HG03280 (cell line): ENCODE measurements around the gene FOXP2.

Source experiments
- ATAC-seq: cut with Tn5 transposase; IDR thresholded peaks from one replicate; pipeline ENCODE4 v1.9.1; 2021; ENCODE audit warnings: mild to moderate bottlenecking, moderate library complexity; ENCODE audit not compliant: unreplicated experiment

The FOXP2 gene

DNA sequence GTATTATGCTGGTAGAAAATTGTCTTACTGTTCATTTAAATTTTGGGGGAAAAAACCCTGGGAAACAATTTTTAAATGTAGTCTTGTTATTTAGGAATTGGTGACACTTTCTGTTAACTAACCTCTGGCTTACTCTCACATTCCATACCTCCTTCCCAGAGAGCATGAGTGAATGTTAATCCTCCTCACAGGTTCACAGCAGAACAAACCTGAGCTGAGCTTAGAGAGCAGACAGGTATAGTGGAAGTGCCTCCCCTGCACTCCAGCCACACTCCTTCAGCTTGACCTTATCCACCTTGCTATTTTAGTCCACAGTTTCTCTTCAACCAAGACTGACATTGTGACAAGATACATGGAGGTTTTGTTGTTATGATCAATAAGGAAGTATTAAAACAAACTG lies 235.9 kb downstream of the FOXP2 start:
- no peak for ATAC-seq

DNA sequence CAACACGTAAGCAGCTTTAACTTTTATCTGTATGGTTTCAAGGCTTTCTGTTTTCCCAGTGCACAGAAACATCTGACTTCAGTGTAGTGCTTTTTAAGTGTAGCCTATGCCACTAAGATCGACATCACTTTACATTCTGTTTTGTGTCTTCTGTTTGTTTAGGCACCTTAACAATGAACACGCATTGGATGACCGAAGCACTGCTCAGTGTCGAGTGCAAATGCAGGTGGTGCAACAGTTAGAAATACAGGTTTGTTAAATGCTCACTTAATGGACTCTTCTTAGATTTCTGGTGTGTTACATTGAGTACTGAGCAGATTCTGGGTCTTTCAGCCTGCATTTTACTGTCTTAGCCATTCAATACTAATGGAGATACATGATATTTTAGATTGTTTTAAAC lies 237.4 kb downstream of the FOXP2 start:
- ATAC-seq = no peak

DNA sequence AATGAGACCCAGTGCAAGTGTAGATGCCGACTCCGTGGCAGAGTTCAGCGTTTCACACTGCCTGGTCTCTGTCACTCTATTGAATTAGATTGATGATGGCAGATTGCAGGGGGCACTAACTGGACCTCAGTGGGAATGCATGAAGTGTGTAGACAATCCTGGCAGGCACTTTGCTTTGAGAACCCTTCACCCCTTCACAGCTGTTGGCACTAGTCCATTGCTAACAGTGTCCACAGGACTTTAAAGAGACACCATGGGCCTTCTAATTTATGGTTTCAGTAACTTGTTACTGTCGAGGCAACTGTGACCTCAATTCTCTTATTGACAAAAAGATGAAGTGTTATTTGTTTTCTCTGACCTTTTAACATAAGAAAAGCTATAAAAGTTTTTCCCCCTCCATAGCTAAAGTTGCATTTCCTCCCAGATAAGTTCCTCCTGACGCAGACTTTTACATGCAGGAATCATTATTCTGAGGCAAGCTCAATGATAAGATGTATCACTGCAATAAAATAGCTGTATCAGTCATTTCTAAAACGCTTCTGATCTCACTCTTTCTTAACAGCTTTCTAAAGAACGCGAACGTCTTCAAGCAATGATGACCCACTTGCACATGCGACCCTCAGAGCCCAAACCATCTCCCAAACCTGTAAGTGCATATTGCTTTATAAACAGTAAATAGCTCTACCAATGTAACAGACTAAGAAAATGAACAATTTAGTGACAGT lies 238.9 kb downstream of the FOXP2 start:
- ATAC-seq = no peak

DNA sequence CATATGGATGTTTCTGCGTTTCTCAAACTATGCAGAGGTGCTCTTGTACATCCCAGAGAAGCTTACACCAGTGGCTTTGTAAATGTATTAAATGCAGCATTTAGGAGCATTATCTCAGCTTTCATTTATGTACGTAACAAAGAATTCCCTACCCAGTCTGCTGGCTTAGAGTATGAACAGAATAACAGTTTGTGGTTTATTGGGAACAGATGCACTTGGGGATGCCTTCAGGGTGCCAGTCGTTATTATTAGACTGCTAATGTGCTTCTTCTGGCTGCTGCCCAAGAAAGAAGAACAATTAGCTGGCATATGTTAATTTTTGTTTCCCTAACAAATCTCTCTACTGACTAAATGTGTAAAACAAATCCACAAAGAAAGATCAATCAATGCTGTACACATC lies 241.9 kb downstream of the FOXP2 start:
- no peak for ATAC-seq

DNA sequence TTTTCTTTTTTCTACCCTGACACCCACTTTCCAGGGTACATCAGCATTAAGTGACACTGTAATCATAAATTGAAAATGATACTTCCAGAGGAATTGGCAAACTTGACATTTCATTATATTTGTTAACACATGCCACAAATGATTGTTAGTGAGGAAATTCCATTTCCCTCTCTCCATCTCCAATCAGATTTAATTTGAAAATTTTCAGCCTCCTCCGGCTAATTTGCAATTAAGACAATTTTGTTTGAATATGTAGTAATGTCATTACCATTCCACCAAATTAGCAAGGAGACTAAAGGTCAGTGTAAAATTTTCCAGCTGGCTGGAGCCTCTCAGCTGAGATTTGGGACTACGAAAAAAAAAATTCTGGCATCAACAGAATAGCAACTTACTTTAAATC lies 242.7 kb downstream of the FOXP2 start:
- no peak for ATAC-seq

DNA sequence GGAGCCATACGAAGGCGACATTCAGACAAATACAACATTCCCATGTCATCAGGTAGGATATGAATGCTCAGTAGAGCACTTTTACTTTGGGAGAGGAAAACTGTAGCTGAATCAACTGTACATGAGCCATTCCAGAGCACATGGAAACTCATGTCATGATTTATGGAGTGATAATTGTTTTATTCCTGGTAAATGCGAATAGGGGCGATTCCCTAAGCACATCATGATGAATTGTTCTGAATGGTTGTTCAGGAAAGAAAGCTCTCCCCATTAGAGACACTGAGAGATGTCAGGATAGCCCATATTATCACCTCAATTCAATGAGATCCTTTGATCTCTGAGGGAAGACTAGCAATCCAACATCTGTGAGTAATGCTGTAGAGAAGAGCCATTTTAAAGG lies 243.6 kb downstream of the FOXP2 start:
- ATAC-seq = no peak

DNA sequence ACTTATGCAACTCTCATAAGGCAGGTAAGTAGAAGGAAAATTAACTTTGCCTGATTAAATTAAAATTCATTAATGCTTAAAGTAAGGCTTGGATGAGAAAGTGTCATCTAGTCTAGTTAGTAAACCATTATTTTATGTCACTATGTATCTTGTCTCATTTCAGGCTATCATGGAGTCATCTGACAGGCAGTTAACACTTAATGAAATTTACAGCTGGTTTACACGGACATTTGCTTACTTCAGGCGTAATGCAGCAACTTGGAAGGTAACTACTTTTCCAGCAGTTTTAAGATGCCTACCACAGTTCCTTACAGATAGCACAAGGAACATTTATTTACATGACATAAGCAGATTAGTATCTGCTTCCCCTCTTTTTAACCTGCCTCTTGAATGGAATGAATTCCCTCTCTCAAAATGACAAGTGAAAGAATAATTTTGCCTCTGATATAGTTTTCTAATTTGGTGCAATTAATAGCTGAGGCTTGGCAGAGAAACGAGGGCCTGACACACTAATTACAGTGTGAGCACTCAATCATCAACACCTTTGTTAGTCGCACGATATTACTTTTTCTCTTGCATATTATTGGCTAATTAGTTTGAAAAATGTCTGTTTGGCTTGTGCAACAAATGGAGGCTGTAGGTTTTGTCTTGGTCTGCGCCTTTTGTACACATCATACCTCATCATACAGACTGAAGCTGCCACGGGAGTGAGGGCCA lies 245.0 kb downstream of the FOXP2 start:
- ATAC-seq = no peak

DNA sequence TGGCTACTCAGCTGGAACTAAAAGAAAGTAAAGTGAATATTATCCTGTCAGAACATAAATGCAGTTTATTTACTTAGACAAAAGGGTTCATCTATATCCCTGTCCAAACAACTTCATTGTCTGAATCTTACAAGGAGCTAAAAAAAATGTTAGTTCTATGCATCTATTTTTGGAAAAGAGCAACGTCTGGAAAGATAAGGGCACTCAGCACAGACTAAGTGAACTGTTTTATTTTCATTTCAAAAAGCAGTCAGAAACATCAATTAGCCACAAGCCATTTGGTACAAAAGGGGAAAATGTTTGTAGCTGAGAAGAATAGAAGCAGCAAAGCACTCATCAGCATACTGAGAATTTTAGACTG lies 245.5 kb downstream of the FOXP2 start:
- ATAC-seq = no peak

DNA sequence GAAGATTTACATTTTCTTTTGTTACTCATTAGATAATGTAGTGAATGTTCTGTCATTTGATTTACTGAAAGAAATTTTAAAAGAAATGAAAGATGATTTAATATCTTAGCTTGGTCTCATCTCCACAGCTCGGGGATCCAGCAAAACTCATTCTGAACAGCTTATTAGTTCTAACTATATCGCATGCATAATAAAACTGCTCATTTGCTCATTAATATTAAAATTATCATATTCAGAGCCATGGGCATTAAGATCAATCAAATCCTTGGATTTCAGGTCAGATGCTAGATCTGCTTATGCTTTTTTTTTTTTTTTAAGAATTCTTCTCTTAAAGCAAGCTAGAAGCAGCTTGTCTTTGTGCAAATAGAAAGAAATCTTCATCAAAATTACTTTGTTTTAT lies 246.1 kb downstream of the FOXP2 start:
- ATAC-seq = no peak

DNA sequence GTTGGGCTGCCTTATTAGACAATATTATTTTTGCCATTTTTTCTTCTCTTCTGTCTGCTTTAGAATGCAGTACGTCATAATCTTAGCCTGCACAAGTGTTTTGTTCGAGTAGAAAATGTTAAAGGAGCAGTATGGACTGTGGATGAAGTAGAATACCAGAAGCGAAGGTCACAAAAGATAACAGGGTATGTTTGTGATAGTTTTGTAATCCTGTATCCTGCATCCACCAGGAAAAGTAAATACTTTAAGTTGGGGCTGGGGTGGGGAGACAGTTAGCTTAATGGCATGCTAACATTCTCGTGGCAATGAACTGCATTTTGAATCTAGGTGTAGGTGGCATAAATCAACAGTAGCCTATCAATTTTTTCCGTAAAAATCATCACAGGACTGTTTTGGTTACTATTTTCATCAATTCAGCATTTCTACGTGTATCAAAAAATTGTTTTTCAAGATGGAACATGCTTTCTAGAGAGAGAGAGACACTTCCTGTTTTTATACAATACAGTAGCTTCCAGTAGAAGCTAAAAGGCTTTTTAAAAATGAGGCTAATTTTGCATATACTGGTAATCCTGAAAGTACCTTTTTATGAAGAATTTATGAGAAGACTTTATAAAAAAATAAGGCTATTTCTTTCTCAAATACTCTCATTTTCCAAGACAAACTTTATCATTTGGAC lies 247.5 kb downstream of the FOXP2 start:
- no peak for ATAC-seq

DNA sequence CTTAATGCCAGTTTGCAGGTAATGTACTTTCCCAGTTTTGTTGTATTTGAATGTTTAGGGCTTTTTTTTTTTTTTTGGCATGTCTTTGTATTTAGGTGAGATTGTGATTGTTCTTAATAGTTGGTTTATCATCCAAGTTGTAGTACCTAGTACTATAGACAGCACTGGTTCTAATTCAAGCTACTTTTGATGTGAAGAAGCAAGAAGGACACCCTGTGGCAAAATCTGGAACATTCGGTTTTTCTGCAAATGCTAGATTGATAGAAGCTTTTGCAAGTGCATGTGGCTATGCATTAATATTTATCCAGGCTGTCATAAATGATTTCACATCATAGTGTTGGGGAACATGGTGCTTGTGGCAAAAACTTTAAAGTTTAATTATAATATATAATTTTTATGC lies 248.9 kb downstream of the FOXP2 start:
- peak; percentile 55 for ATAC-seq

DNA sequence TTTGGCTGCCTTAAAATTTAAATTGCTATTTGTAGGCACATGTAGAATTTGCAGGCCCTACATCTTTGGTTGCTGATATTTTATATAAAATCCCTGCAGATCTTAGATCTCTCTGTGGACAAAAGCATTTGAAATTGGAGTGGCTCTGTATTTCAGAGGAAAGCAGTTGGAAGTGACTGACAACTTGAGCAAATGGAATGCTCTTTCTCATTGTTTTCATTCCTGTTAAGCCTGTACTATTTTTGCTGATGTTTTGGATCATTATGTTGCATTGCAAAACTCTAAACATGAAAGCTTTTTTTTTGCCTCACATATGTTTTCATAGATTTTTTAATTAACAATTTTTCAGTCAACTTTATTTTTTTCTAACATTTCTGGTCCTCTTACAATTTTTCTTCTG lies 256.1 kb downstream of the FOXP2 start:
- no peak for ATAC-seq

DNA sequence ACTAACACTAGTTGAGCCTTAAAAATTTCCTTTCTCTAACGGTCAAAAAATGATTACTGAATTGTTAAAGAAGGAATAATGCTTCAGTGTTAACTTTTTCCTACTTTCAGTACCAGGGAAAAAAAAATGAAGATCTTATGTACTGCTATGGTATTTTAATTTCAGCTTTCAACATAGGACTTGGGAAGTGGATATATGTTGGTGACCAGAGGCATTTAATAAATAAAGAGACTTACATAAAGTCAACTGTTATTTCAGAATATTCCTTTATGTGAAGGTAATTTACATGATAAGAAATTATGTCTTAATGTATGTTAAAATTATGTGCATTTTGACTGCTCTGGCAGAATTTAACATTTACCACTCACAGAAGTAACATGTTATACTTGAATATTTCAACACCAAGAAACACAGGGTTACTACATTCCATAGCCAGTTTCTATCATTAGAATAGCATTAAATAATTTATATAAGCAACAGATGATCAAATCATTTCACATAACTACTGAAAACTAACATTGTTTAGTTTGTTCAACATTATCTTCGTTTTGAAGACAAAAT lies 257.0 kb downstream of the FOXP2 start:
- ATAC-seq = no peak

DNA sequence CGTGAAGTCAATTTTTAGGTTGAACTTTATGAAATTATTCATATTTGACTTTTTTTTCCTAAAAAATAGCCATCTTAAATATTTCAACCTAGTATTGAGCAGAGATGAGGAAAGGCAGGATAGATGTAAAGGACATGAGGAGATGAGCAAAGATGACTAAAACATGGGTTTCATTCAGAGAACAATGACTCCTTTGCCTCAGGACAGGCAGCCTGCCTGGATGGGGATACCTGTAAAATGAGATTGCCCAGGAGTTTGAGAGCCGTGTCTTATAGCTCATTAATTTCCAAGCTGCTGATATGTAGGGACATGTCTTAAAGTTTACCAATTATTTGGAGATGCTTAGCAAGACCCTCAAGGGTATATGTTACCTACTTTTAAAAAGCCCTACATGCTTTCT lies 263.5 kb downstream of the FOXP2 start:
- no peak for ATAC-seq

DNA sequence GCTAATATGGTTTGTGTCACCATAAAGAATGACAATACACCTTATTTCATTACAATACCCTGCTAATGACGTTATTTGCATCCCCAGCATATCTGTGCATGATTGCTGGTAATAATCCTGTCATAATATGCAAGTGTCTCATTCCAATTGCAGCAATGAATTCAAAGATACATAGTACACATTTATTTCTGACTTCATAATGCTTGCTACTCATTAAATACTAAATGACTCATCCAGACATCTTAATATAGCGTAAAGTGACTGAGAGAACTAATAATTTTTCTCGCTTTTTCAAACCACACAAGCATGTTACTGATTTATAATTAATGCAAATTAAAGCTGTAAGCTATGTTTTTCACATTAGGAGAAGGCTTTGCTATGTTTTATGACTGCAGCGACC lies 272.6 kb downstream of the FOXP2 start:
- no peak for ATAC-seq

DNA sequence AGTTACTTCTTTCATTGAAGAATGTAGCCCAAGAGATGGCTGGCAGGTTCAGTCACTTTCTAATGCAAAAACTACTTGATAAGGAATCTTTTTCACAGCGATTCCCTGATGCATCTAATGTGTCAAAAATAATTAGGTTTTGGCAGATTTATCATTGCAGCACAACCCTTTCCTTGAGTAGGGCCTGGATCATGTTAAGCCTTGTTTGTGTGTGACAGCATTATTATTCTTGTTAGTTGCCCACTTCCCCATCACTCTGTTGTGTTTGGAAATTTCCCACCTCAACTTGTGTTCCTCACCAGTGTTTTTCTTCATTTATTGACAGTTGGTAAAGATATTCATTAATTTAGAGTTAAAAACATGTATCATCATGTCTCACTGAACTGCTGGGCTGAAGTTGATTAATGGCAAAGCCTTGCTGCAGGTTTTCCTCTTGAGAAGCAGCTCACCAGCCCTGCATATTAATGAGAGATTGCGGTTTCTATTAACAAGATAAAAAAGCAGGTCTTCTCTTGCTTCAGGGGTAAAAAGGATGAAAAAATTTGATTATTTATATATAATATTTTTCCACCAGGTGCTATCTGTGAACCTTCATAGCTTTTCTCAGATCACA lies 273.9 kb downstream of the FOXP2 start:
- no peak for ATAC-seq

DNA sequence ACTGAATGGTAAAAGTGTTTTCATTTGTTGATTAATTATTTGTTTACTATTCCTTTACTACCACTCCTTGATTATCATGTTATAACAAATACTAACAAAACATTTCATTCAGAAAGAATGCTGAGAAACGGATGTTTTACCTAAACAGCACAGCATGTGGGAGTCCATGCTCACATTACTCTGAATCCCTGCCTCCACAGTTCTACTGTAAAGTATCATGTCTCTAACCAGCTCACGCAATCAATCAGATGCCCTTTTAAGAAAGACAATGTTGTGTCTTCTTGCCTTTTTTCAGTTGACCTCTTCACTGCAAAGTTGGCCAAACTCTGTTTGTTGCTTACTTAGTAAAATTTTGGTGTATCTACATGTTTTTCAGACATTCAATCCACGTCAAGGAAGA lies 274.8 kb downstream of the FOXP2 start:
- ATAC-seq = no peak

DNA sequence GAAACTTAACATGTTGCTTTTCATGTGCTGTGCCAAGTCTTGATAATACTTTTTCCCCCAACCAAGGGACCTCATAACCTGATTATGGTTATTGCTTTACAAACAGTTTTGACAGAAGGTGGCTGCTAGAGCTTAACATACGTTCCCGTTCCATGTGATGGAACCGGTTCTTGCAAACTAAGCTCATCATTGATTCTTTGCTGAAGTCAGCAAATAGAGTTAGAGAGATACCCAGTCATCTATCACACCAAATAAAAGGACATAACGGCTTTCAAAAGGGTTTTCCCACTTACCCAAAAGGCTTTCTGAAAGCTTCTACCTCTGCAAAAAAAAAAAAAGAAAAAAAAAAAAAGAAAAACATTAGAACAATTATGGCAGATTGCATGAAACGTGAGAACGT lies 277.0 kb downstream of the FOXP2 start:
- no peak for ATAC-seq

DNA sequence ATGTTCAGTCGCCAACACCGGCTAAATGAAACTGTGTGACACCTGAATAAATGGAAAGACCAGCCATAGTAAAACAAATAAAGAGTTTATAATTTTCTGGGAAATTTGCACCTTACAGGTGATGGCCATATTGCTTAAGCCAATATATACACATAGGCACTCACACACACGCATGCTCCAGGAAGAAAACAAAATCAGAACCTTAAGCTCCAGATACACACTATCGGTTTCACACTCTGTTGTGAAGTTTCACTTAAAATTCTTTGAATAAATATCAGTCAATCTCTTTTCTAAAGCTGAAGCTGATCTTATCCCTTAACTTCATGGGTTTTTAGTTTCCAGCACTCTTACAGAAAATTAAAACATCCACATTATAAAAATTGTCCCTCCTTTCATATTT lies 280.6 kb downstream of the FOXP2 start:
- no peak for ATAC-seq

DNA sequence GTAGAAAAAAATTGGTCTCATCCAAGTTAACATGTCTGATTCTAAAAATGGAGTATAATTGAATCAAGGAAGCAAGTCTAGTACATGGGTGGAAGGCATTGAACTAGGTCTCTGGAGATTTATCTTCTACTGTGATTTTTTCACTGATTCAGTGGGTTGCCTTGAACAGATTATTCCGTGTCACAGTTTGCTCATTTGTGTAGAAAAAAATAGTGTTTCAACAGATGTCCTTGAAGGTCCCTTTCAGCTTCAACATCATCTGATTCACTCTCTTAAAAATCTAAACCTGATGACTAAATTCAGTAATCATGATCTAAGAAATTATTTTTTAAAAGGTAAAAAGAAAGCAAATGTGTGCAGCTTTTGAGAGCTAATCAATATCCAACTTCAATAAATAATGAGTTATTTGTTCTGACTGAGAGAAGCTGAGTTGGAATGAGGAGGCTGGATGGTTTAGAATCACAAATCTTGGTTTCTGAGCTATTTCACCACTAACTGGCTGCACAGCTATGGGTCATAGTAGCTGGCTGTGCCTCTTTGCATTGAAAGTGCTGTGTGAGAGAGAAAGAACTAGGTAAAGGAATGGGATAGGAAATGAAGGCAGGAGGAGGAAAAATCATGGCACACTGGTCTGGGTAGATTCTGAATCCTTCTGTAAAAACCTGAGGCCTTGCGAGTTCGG lies 285.8 kb downstream of the FOXP2 start:
- no peak for ATAC-seq

DNA sequence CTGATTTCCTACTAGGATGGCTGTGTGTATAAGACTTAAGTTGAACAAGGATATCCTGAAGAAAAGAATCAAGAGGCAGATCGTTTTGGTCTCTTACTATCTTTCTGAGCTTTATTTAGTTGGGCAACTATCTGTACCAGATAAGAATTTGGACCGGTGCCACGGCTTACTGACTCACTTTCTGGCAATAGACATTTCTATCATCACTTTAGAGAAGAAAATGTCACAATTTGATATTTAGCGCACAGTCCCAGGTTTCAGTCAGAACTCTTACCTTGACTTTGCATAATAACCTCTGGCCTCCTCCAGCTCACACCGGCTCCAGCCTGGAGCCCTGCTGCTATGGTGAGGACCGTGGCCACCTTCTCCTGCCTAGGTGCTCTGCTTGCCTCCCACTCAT lies 289.1 kb downstream of the FOXP2 start:
- ATAC-seq = no peak
